ENCODE data around the gene GPR78. TPM values are rescaled to one million over a fixed set of nuclear protein-coding genes. Genes with fewer than 3 reads are reported as not detected.
A peak's percentile ranks its signal among the peaks of the same experiment; 100 is the strongest.

The GPR78 gene
- total RNA-seq, 1 donor from 2014 or later: 0.09 TPM

- no peak for TF ChIP-seq EZH2phosphoT487 (IDR thresholded peaks at IDR 0.05)
- TF ChIP-seq EZH2 (IDR thresholded peaks at IDR 0.05): no peak
- TF ChIP-seq CTCF (IDR thresholded peaks at IDR 0.05): no peak
- no peaks in the 10 kb centered on the region for H3K79me2 ChIP-seq (ENCODE audit: low read depth)
- Mint-ChIP-seq H3K4me3 (no peak overlapping the region), H3K27ac (no peak overlapping the region), H3K9me3 (no peaks in the 10 kb centered on the region), H3K27me3 (ENCODE audit: insufficient read depth, low read depth) (peaks cover 14% of the 10 kb centered on the region), H3K36me3 (no peaks in the 10 kb centered on the region), H3K4me1 (peaks cover 18% of the 10 kb centered on the region)
- no peaks in the 10 kb centered on the region for H3K4me1 ChIP-seq
- H3K36me3 ChIP-seq: no peaks in the 10 kb centered on the region
- H3K4me2 ChIP-seq: no peak overlapping the region
- H4K20me1 ChIP-seq (ENCODE audit: low read depth): no peaks in the 10 kb centered on the region
- H3K9ac ChIP-seq: no peak overlapping the region
- no peaks in the 10 kb centered on the region for H3F3A ChIP-seq (ENCODE audit: low read depth)
- H3K27ac ChIP-seq: no peak overlapping the region
- no peak for DNase-seq (ENCODE audit: low spot score)
- H3K9me3 ChIP-seq (ENCODE audit: low read depth): no peaks in the 10 kb centered on the region
- H2AFZ ChIP-seq (replicated peaks): no peak overlapping the region
- H3K4me3 ChIP-seq: no peak overlapping the region
- no peaks in the 10 kb centered on the region for H3K27me3 ChIP-seq
Observed at GRCh38 chr4:8537041-8537461, 43.1 kb upstream of the GPR78 start.

DNA sequence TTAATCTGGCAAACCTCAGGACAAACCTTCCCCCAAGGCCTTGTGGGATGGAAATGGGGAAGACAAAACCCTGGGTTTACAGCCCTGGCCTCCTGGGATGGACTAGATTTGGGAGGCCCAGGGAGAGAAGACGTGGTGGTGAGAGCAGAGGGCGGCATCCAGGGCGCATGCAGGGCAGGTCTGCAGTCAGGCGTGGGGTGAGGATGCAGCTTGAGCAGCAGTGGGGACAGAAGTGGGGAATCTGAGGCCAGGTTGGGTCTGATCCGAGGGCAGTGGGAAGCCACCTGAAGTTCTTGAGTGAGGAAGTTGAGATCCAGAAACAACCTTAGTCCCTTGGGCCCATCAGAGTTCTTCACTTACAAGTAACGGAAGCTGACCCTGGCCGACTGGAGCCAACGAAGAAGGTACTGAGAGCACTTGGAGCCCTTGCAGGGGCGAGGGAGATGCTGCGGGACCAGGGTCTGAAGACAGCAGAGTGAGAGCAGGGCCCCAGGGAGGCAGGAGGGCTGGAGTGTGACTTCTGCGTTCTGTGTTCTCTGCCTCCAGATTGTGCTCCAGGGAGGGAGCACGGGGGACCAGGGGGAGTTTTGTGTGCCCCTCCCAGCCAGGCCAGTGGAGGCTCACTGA lies 42.0 kb upstream of the GPR78 start:
- Histone ChIP-seq H3K9ac (no peak overlapping the region), H2AFZ (replicated peaks) (no peak overlapping the region), H3K4me2 (no peak overlapping the region), H3K4me3 (no peak overlapping the region), H3K9me3 (ENCODE audit: low read depth) (no peaks in the 10 kb centered on the region), H3F3A (ENCODE audit: low read depth) (no peaks in the 10 kb centered on the region), H3K27me3 (no peaks in the 10 kb centered on the region), H3K4me1 (no peaks in the 10 kb centered on the region), H3K36me3 (no peaks in the 10 kb centered on the region), H3K79me2 (ENCODE audit: low read depth) (no peaks in the 10 kb centered on the region), H3K27ac (no peak overlapping the region), H4K20me1 (ENCODE audit: low read depth) (no peaks in the 10 kb centered on the region)
- Mint-ChIP-seq H3K27me3 (ENCODE audit: insufficient read depth, low read depth) (peaks cover 14% of the 10 kb centered on the region), H3K4me1 (peaks cover 18% of the 10 kb centered on the region), H3K9me3 (no peaks in the 10 kb centered on the region), H3K36me3 (no peaks in the 10 kb centered on the region), H3K27ac (no peak overlapping the region), H3K4me3 (peak overlapping the region; percentile 18)
- TF ChIP-seq CTCF (IDR thresholded peaks at IDR 0.05) (no peak), EZH2 (IDR thresholded peaks at IDR 0.05) (no peak), EZH2phosphoT487 (IDR thresholded peaks at IDR 0.05) (no peak)
- DNase-seq (ENCODE audit: low spot score): no peak

GRCh38 chr4:8538703-8539567 lies 41.3 kb upstream of the GPR78 start:
- H3K79me2 ChIP-seq (ENCODE audit: low read depth): no peaks in the 10 kb centered on the region
- H3K4me3 ChIP-seq: no peak overlapping the region
- H3K36me3 Mint-ChIP-seq: no peaks in the 10 kb centered on the region
- H2AFZ ChIP-seq (replicated peaks): no peak overlapping the region
- DNase-seq (ENCODE audit: low spot score): no peak
- no peak overlapping the region for H3K9ac ChIP-seq
- TF ChIP-seq EZH2 (IDR thresholded peaks at IDR 0.05): no peak
- TF ChIP-seq EZH2phosphoT487 (IDR thresholded peaks at IDR 0.05): no peak
- TF ChIP-seq CTCF (IDR thresholded peaks at IDR 0.05): no peak
- H3F3A ChIP-seq (ENCODE audit: low read depth): no peaks in the 10 kb centered on the region
- no peaks in the 10 kb centered on the region for H3K36me3 ChIP-seq
- no peak overlapping the region for H3K27ac ChIP-seq
- H3K4me2 ChIP-seq: no peak overlapping the region
- no peak overlapping the region for H3K4me3 Mint-ChIP-seq
- H3K27me3 Mint-ChIP-seq (ENCODE audit: insufficient read depth, low read depth): peaks cover 13% of the 10 kb centered on the region
- no peaks in the 10 kb centered on the region for H3K9me3 ChIP-seq (ENCODE audit: low read depth)
- no peaks in the 10 kb centered on the region for H3K4me1 ChIP-seq
- no peak overlapping the region for H3K27ac Mint-ChIP-seq
- no peaks in the 10 kb centered on the region for H4K20me1 ChIP-seq (ENCODE audit: low read depth)
- H3K9me3 Mint-ChIP-seq: no peaks in the 10 kb centered on the region
- H3K27me3 ChIP-seq: no peaks in the 10 kb centered on the region
- peaks cover 14% of the 10 kb centered on the region for H3K4me1 Mint-ChIP-seq

Data from neural progenitor cell (in vitro differentiated cells).